ENCODE measurements around the gene GPRC5D. TPM values are rescaled to one million over a fixed set of nuclear protein-coding genes. Genes with fewer than 3 reads are reported as not detected.

The GPRC5D gene
- under 1 TPM in 1 of 3 donors, not detected in 2; 0.52 TPM for polyA plus RNA-seq

GRCh38 chr12:12952036-12952435, at the start of gene GPRC5D:
Gene GPRC5D (minus strand): TSS chr12:12952170. CDS start chr12:12950384, 1,786 bp downstream.
- Mint-ChIP-seq H3K4me3 (no peak within 1 kb of the TSS), H3K9me3 (peaks cover 0 to 1% (median 0%) of the 10 kb centered on the region in 6 donors), H3K27ac (no peak within 1 kb of the TSS), H3K27me3 (ENCODE audit: low read depth in 3 of 3) (peaks cover 3 to 8% (median 5%) of the 10 kb centered on the region in 3 donors), H3K36me3 (no peaks in the 10 kb centered on the region), H3K4me1 (no peaks in the 10 kb centered on the region)
- no peak for DNase-seq

GRCh38 chr12:13001775-13002040, 49.7 kb upstream of the GPRC5D start:
- peaks cover 2 to 12% (median 7%) of the 10 kb centered on the region in 3 donors for H3K27me3 Mint-ChIP-seq (ENCODE audit: low read depth in 3 of 3)
- H3K36me3 Mint-ChIP-seq, result no peaks in the 10 kb centered on the region
- DNase-seq, result no peak
- H3K4me1 Mint-ChIP-seq, result peaks cover 26 to 27% of the 10 kb centered on the region in 2 donors
- peak overlapping the region; percentile 8 to 81 (median 51) for H3K27ac Mint-ChIP-seq
- H3K4me3 Mint-ChIP-seq, result peak overlapping the region; percentile 72 to 90 (median 87)
- H3K9me3 Mint-ChIP-seq, result no peaks in the 10 kb centered on the region

GRCh38 chr12:13000925-13001774, 49.2 kb upstream of the GPRC5D start:
- Mint-ChIP-seq H3K9me3 (no peaks in the 10 kb centered on the region), H3K27me3 (ENCODE audit: low read depth in 3 of 3) (peaks cover 2 to 9% (median 7%) of the 10 kb centered on the region in 3 donors)

GRCh38 chr12:13000616-13000924, 48.6 kb upstream of the GPRC5D start:
- H3K4me1 Mint-ChIP-seq, result peaks cover 26 to 27% of the 10 kb centered on the region in 2 donors
- no peak for DNase-seq
- H3K9me3 Mint-ChIP-seq, result no peaks in the 10 kb centered on the region
- H3K36me3 Mint-ChIP-seq, result no peaks in the 10 kb centered on the region
- peaks cover 2 to 8% (median 7%) of the 10 kb centered on the region in 3 donors for H3K27me3 Mint-ChIP-seq (ENCODE audit: low read depth in 3 of 3)
- H3K27ac Mint-ChIP-seq, result peak overlapping the region; percentile 68 to 97 (median 82)
- H3K4me3 Mint-ChIP-seq, result peak overlapping the region; percentile 88 to 98 (median 97)

More at GRCh38 chr12:13000925-13001774, 49.2 kb upstream of the GPRC5D start:
- Mint-ChIP-seq H3K36me3 (no peaks in the 10 kb centered on the region), H3K27ac (peak overlapping the region; percentile 68 to 97 (median 82)), H3K4me1 (peaks cover 26 to 27% of the 10 kb centered on the region in 2 donors), H3K4me3 (peak overlapping the region; percentile 88 to 98 (median 97))
- peak; percentile 48 to 55 (median 50) for DNase-seq

GRCh38 chr12:12999959-13000615, 48.1 kb upstream of the GPRC5D start, which contains the start of gene HEBP1:
Gene HEBP1 (minus strand): TSS chr12:13000265. CDS start chr12:13000114, 151 bp downstream.
- H3K27ac Mint-ChIP-seq, result peak within 1 kb of the TSS; percentile 74 to 97 (median 82)
- peaks cover 2 to 7% (median 6%) of the 10 kb centered on the region in 3 donors for H3K27me3 Mint-ChIP-seq (ENCODE audit: low read depth in 3 of 3)
- H3K4me1 Mint-ChIP-seq, result peaks cover 26 to 27% of the 10 kb centered on the region in 2 donors
- H3K4me3 Mint-ChIP-seq, result peak within 1 kb of the TSS; percentile 88 to 98 (median 97)
- peak; percentile 93 to 95 (median 94) for DNase-seq
- no peaks in the 10 kb centered on the region for H3K36me3 Mint-ChIP-seq
- no peaks in the 10 kb centered on the region for H3K9me3 Mint-ChIP-seq

DNA sequence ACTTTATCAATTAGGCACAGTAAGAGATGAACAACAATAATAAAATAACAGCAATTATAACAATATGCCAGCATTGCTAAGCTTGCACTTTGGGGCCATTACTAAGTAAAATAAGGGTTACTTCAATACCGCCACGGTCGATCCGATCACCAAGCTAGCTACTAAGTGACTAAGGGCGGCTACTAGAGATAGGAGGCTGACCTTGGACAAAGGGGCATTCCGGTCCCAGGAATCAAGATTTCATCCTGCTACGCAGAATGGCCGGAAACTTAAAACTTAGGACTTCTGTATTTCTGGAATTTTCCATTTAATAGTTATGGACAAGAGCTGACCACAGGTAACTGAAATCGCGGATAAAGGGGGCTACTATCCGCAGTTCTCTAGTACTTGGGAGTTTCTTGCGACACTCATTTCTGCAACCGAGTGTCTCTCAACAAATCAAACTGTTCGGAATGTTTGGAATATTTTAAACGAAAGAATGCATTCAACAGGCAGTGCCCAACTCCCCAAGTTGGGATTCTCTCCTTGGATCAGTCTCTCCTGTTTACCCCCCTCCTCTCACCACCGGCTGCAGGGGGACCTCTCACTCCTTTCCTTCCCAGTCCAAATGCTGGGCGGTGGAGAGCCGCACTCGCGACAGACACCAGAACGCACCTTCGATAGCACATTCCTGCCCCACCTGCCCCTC, 47.4 kb upstream of the GPRC5D start:
- H3K4me1 Mint-ChIP-seq, result peaks cover 26 to 27% of the 10 kb centered on the region in 2 donors
- H3K27me3 Mint-ChIP-seq (ENCODE audit: low read depth in 3 of 3), result peaks cover 2 to 8% (median 7%) of the 10 kb centered on the region in 3 donors
- no peaks in the 10 kb centered on the region for H3K36me3 Mint-ChIP-seq
- H3K4me3 Mint-ChIP-seq, result peak overlapping the region; percentile 88 to 98 (median 97)
- peak overlapping the region in 5 of 6 donors; percentile 19 to 87 (median 40) for H3K27ac Mint-ChIP-seq
- no peak for DNase-seq
- no peaks in the 10 kb centered on the region for H3K9me3 Mint-ChIP-seq

- Mint-ChIP-seq H3K9me3 (no peaks in the 10 kb centered on the region), H3K36me3 (peaks cover 0 to 6% (median 0%) of the 10 kb centered on the region in 3 donors), H3K4me1 (peaks cover 28% of the 10 kb centered on the region in 2 donors), H3K27ac (no peak overlapping the region), H3K27me3 (ENCODE audit: low read depth in 3 of 3) (peaks cover 2 to 8% (median 7%) of the 10 kb centered on the region in 3 donors), H3K4me3 (no peak overlapping the region)
- DNase-seq, result no peak
Observed at GRCh38 chr12:12998248-12998647, 46.3 kb upstream of the GPRC5D start.

DNA sequence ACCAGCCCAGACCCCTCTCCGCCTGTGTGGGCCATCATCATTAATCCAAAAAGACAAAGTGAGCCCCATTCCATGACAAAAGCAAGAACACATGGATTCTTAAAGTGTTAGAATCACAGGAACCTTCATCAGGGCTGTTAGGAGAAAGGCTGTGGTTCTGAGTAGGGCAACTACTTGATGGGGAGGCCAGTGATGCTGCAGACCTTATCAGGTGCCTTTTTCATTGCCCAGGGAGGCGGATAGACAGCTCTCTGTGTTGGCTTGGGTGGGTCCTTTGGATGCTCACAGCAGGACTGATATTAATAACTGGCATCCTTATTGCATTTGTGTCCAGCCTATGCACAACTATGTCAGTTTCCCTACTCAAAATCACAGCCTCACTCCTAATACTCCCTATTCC, 45.8 kb upstream of the GPRC5D start:
- no peaks in the 10 kb centered on the region for H3K9me3 Mint-ChIP-seq
- H3K27me3 Mint-ChIP-seq (ENCODE audit: low read depth in 3 of 3), result peaks cover 2 to 8% (median 7%) of the 10 kb centered on the region in 3 donors
- no peak overlapping the region for H3K27ac Mint-ChIP-seq
- no peak for DNase-seq
- H3K4me3 Mint-ChIP-seq, result no peak overlapping the region
- peaks cover 0 to 6% (median 0%) of the 10 kb centered on the region in 3 donors for H3K36me3 Mint-ChIP-seq
- H3K4me1 Mint-ChIP-seq, result peaks cover 33 to 34% of the 10 kb centered on the region in 2 donors

DNA sequence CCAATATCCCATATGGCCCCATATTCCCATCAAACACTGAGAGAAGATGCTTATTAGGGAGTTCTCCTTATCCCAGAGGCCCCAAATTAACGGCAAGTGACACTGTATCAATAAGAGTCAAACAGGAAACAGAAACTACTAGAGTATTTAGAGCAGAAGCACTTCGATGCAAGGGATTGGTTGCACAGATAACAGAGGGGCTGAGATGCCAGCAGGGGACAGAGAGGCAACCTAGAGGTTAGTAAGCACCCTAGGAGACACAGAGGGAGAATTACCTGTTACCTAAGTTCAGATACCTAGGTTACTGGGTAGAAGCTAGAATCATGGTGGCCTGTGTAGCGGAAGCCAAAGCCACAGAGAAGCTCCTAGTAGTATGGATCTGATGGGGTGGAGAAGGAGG, 45.2 kb upstream of the GPRC5D start:
- Mint-ChIP-seq H3K27me3 (ENCODE audit: low read depth in 3 of 3) (peaks cover 2 to 8% (median 7%) of the 10 kb centered on the region in 3 donors), H3K27ac (no peak overlapping the region), H3K4me1 (peaks cover 30 to 35% of the 10 kb centered on the region in 2 donors), H3K36me3 (peaks cover 0 to 6% (median 0%) of the 10 kb centered on the region in 3 donors), H3K9me3 (no peaks in the 10 kb centered on the region), H3K4me3 (no peak overlapping the region)
- no peak for DNase-seq

GRCh38 chr12:12996209-12996608, 44.2 kb upstream of the GPRC5D start:
- H3K9me3 Mint-ChIP-seq, result no peaks in the 10 kb centered on the region
- peaks cover 24 to 28% of the 10 kb centered on the region in 2 donors for H3K4me1 Mint-ChIP-seq
- peaks cover 2 to 8% (median 4%) of the 10 kb centered on the region in 3 donors for H3K27me3 Mint-ChIP-seq (ENCODE audit: low read depth in 3 of 3)
- H3K4me3 Mint-ChIP-seq, result no peak overlapping the region
- no peak for DNase-seq
- H3K36me3 Mint-ChIP-seq, result peaks cover 0 to 6% (median 0%) of the 10 kb centered on the region in 3 donors
- H3K27ac Mint-ChIP-seq, result no peak overlapping the region

- DNase-seq, result no peak
- Mint-ChIP-seq H3K27ac (no peak overlapping the region), H3K4me1 (peaks cover 20 to 22% of the 10 kb centered on the region in 2 donors), H3K9me3 (no peaks in the 10 kb centered on the region), H3K36me3 (peaks cover 0 to 6% (median 0%) of the 10 kb centered on the region in 3 donors), H3K4me3 (no peak overlapping the region), H3K27me3 (ENCODE audit: low read depth in 3 of 3) (peaks cover 0 to 2% (median 0%) of the 10 kb centered on the region in 3 donors)
Observed at GRCh38 chr12:12995088-12995487, 43.1 kb upstream of the GPRC5D start.

- no peak for DNase-seq
- Mint-ChIP-seq H3K36me3 (peaks cover 0 to 6% (median 4%) of the 10 kb centered on the region in 3 donors), H3K27me3 (ENCODE audit: low read depth in 3 of 3) (peaks cover 0 to 2% (median 0%) of the 10 kb centered on the region in 3 donors), H3K27ac (peak overlapping the region in 1 of 6 donors; percentile 87), H3K4me3 (peak overlapping the region in 1 of 5 donors; percentile 44), H3K9me3 (no peaks in the 10 kb centered on the region), H3K4me1 (peaks cover 8 to 10% of the 10 kb centered on the region in 2 donors)
Observed at GRCh38 chr12:12993367-12993766, 41.4 kb upstream of the GPRC5D start.

GRCh38 chr12:12992418-12993130, 40.6 kb upstream of the GPRC5D start:
- no peaks in the 10 kb centered on the region for H3K9me3 Mint-ChIP-seq
- no peak overlapping the region for H3K4me3 Mint-ChIP-seq
- no peak for DNase-seq
- H3K36me3 Mint-ChIP-seq, result peaks cover 0 to 8% (median 6%) of the 10 kb centered on the region in 3 donors
- peaks cover 8 to 10% of the 10 kb centered on the region in 2 donors for H3K4me1 Mint-ChIP-seq
- peaks cover 0 to 2% (median 0%) of the 10 kb centered on the region in 3 donors for H3K27me3 Mint-ChIP-seq (ENCODE audit: low read depth in 3 of 3)
- peak overlapping the region in 1 of 6 donors; percentile 9 for H3K27ac Mint-ChIP-seq

Data from immature natural killer cell (primary cell).